GM19455 (cell line): ENCODE data around the gene FBXL15.

ENCODE experiments used
- ATAC-seq: cut with Tn5 transposase; IDR thresholded peaks from one replicate; pipeline ENCODE4 v1.9.1; 2021; ENCODE audit not compliant: unreplicated experiment

FBXL15 gene, protein sequence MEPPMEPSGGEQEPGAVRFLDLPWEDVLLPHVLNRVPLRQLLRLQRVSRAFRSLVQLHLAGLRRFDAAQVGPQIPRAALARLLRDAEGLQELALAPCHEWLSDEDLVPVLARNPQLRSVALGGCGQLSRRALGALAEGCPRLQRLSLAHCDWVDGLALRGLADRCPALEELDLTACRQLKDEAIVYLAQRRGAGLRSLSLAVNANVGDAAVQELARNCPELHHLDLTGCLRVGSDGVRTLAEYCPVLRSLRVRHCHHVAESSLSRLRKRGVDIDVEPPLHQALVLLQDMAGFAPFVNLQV

DNA sequence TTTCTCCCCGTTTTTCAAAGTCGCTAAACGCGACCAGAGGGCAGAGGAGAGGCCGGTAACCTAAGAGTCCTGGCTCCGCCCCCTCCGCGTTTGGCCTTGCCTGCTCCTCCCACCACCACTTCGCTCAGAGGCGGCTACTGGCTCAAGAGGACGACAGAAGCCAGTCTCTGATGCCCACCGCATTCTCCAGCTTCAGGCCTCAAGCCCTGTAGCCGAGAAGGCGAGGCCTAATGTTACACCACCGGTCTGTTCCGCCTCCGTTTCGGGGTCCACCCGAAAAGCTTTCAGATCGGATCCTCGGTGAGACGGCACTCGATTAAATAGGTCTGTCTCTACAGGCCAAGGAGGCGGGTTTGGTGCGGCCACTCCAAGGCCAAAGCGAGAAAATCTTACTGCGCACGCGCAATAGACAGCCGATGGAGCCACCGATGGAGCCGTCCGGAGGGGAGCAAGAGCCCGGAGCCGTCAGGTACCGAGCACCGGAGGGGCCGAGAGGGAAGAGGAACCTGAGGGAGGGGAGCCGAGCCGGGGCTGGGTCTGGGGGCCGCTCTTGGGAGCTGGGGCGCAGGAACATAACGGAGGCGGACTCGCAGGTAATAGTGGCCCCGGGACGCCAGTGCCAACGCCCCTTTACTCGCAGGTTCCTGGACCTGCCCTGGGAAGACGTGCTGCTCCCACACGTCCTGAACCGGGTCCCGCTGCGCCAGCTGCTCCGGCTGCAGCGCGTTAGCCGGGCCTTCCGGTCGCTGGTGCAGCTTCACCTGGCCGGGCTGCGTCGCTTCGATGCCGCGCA lies at the start of gene FBXL15:
TSS of gene FBXL15 (plus strand) at position 123 of the 793 bp plus-strand sequence. CDS start at position 417, 294 bp downstream.
- peak; percentile 80 for ATAC-seq

DNA sequence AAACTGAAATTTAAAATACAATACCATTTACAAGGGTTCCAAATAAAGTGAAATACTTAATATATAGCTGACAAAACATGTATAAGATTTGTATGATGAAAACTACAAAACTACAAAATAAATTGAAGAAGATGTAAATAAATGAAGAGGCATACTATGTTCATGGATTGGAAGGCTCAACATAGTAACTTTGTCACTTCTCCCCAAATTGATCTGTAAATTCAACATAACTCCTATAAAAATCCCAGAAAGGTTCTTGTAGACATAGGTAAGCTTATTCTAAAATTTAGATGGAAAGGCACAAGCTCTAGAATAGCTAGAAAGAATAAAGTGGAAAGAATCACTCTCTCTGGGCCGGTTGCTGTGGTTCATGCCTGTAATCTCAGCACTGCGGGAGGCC lies 49.3 kb upstream of the FBXL15 start:
- no peak for ATAC-seq

DNA sequence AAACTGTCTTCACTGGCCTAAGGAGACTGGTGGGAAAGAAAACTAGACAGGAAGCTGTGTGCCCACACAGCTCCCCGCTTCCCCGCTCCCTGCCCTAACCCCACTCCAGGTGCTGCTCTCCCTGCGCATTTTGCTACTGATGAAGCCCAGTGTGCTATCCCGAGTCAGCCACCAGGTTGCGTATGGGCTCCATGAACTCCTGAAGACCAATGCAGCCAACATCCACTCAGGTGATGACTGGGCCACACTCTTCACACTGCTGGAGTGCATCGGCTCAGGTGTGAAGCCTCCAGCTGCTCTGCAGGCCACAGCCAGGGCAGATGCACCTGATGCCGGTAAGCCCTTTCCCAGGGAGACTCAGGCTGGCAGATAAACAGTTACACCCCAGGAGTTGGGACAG lies 45.4 kb upstream of the FBXL15 start:
- ATAC-seq, result no peak

DNA sequence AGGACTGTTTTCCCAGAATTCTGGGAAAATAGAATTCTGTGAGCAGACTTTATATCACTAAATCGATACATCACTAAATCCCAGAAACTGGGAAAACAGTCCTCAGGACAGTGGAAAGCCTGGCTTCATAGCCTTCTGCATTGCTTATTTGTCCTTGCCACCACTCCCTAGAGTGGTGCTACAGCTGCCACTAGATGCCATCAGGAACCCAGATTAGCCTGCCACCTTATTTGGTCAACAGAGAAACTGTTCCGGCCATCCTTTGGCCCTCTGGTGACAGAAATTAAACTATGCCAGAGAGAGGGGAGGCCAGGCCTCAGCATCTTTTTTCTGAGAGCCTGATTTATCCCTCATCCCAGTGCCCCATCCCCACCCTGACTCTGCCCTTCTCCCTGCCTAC lies 44.8 kb upstream of the FBXL15 start:
- no peak for ATAC-seq

DNA sequence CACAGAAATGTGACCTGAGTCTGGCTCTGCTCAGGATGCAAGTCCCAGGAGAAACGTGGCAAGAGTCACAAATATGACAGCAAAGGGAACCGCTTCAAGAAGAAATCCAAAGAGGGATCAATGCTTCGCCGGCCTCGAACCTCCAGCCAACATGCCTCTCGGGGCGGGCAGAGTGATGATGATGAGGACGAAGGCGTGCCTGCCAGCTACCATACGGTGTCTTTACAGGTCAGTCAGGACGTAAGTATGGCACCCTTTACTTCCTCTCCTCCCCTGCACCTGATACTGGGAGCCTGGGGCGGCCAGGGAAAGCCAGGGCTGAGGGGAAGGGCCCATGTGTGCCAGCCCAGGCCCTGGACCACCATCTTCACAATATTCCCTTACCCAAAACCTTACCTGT lies 43.7 kb upstream of the FBXL15 start:
- no peak for ATAC-seq

DNA sequence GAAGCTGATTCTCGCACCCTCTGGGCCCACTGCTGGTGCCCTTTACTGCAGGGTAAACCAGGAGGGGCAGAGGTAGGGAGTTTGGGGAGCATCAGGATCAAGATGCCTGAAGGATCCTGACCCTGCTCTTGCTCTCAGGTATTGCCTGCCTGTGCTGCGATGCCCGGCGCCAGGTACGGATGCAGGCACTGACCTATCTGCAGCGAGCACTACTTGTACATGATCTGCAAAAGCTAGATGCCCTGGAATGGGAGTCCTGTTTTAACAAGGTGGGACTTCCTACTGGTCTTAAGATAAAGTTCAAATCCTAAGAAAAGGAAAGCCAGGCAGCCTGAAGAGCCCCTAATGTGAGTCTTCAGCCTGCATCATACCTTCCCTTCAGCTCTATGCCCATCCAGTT lies 41.3 kb upstream of the FBXL15 start:
- ATAC-seq, result no peak

DNA sequence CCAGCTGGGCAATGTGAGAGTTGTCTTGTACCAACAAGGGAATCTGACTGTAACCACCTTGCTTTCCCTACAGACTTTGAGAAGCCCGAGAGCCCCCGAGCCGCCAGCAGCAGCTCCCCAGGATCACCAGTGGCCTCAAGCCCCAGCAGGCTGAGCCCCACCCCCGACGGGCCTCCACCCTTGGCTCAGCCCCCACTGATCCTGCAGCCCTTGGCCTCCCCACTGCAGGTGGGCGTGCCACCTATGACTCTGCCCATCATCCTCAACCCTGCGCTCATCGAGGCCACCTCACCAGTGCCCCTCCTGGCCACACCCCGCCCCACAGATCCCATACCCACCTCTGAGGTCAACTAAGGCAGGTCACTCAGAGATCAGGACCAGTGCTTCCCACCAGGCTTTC lies 38.7 kb upstream of the FBXL15 start:
- no peak for ATAC-seq

DNA sequence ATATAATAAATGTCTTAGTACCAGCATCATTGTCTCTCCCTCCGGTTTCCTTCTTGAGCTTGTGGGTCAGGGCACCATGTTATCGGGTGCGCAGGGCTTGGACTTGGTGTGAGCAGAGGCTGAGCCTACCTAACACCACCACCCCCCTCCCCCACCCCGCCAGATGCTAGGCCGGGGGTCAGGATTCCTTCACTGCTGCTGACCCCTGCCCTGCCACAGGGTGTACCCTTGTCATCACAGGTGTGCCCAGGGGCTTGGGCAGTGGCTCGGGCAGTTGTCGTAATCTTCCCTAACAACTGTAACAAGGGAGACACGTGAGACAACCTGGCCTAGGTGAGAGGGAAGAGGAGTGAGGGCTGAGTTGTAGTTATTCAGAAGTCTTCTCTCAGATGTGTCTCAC lies 37.8 kb upstream of the FBXL15 start:
- ATAC-seq, result no peak

DNA sequence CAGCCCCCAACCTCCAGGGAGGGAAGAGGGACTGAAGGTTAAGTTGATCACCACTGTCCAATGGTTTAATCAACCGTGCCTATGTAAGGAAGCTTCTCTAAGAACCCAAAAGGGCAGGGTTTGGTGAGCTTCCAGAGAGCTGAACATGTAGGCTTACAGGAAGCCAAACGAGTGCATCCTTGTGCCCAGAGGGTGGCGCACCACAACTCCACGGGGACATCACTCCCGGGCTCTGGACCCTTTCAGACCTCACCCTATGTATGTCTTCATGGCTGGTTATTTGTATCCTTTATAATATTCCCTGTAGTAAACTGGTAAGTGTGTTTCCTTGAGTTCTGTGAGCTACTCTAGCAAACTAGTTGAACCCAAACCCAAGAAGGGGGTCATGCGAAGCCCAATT lies 36.6 kb upstream of the FBXL15 start:
- ATAC-seq, result no peak

DNA sequence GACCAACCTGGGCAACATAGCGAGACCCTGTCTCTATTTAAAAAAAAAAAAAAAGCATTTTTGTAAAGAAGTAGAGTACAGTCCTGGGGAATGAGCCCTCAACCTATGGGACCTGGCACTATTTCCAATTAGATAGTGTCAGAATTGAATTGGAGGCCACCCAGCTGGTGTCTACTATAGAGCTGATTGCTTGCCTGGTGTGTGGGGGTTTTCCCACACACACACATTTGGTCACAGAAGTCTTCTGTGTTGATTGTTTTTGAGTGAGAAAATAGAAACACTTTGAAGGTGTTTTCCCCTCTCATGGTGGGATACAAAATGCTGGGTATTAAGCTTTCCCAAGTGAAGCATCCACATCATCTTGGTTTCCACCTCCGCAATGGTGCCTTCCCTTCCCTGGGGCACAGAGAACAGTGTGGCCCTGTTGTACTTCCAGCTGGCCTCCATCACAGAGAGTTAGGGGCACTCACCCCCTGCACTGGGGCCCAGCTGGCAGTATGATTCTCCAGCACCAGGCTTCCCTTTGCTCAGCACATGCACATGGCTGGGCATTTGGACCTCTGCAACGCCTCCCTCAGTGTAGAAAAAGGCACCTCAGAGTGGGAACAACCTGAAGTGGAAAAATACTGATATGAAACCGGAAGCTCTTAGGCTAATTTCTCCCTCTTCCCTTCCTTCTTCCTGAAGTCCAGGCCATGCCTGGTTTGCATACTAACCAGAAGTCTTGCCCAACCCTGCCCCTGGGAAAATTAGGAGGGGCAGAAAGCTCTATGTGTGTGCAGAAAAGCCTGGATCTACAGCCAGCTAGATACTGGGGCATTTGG lies 35.8 kb upstream of the FBXL15 start:
- ATAC-seq, result no peak

DNA sequence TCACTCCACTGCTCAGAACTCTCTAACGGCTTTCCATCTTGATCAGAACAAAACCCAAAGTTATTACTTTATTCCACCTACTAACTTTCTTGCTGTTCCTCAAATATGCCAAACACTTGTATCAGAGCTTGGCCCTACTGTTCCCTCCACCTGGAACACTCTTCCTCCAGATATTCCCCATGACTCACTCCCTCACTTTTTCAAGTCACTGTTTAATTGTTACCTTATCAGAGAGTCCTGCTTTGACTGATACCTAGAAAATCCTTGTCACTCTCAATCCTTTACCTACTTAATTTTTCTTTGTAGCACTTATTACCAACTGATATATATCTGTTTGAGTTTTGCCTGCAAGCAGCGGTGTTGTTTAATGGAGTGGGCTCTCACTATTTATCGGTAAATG lies 30.7 kb upstream of the FBXL15 start:
- ATAC-seq, result no peak

DNA sequence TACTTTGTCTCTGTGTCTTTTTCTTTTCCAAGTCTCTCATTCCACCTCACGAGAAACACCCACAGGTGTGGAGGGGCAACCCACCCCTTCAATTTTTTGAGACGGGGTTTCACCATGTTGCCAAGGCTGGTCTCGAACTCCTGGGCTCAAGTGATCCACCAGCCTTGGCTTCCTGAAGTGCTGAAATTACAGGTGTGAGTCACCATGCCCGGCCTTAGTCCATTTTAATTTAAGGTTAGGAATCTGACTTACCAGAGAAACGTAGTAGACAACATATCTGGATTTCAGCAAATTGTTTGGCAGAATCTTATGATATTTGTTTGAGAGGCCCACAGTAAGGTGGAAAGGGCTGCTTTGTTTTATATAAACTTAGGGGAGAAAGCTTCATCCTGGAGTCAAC lies 28.3 kb upstream of the FBXL15 start:
- no peak for ATAC-seq

DNA sequence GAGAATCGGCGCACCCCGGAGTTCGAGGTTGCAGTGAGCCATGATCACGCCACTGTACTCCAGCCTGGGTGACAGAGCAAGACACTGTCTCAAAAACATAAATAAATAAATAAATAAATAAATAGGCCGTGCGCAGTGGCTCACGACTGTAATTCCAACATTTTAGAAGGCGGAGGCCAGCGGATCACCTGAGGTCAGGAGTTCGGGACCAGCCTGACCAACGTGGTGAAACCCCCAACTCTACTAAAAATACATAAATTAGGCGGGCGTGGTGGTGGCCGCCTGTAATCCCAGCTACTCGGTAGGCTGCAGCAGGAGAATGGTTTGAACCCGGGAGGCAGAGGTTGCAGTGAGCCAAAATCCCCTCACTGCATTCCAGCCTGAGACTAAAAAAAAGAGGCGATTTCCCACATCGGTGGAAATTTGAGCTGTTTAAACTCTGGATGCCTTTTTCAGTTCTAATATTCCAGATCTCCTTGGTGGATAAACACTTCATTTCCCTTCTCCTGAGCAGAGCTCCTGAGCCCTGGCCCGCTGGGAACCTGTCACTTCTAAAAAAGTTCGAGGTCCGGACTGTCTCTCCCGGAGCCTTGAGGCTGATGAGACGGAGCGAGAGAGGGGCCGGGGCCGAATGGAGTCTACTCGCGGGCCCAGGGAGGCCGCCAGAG lies 27.1 kb upstream of the FBXL15 start:
- ATAC-seq, result no peak

DNA sequence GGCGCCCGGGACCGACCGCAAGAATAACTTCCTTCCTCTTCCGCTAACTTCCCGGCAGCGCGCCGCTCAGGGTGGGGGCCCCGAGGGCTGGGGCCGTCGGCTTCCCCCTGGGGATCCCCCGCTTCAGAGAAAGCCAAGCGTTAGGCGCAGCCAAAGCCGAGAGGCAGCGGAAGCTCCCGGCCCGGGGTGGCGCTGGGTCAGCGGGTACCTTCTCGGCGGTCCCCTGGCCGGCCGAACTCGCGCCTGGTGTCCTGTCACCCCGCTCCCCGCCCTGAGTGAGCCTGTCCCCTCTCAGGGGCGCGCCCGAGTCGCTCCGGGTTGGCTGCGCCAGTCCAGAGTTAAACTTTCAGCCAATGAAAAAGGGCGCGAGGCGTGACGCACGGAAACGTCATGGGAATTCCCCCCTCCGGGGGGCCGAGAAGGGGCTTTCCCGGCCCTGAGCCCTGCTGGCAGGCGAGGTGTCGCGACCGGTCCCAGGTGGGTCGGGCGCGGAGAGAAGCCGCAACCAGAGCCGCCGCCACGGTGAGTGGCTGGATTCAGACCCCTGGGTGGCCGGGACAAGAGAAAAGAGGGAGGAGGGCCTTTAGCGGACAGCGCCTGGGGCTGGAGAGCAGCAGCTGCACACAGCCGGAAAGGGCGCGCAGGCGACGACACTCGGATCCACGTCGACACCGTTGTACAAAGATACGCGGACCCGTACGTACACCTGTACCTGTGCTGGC lies 26.4 kb upstream of the FBXL15 start:
- peak; percentile 82 for ATAC-seq

DNA sequence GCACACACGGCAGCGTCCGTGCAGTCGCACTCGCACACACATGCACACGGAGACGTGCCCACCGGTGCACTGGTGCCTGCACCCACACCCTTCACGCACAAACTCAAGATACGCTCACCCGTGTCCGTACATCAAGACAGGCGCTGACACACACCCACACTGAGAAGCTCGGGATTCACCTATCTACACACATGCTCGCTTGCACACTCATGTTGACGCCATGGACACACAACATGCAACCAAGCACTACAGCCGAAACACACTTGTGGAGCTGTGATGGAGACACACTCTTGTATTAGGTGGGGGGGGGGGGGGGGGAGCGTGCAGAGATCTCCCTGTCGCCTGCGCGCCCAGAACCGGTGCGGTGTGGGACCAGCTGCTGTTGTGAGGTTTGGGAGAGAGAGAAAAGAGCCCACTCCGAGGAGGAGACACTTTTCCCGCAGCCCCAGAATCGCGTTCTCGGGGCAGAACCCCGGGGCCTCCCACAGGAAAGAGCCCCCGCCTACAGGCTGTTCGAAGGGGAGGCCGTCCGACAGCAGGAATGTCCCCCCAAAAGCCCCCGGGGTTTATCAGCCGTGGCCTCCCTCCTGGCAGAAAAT lies 25.7 kb upstream of the FBXL15 start:
- peak; percentile 1 for ATAC-seq

DNA sequence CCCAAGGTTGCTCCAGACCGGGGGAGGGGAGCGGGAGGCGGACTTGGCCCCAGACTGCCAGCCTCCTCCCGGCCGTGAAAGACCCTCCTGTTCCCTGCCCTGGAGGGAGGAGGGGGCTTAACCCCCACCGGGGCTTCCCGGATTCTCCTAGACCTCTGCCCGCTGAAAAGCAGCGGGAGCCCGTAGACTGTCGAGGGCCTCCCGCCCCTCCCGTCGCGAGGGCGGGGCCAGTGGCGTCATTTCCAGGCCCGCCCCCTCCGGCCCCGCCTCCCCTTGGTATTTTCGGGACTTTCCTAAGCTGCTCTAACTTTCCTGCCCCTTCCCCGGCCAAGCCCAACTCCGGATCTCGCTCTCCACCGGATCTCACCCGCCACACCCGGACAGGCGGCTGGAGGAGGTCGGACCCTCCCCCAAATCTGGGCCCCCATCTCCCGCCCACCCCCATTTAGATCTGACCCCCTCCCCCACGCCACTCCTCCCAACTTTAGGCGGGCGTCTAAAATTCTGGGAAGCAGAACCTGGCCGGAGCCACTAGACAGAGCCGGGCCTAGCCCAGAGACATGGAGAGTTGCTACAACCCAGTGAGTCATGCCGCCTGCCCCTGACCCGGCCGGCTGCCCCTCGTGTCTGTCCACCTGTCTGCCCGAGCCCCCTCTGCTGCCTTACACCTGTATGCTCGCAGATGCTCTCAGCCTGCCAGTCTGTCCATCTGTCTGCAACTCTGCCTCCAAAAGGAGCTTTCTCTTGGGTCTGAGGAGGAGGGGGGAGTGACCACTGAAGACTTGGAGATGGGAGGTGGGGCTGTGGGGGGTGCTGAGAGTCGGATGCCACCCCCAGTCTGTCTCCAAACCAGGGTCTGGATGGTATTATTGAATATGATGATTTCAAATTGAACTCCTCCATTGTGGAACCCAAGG lies 25.0 kb upstream of the FBXL15 start, which contains the start of gene NFKB2:
TSS of gene NFKB2 (plus strand) at position 306 of the 917 bp plus-strand sequence. CDS start at position 561, 255 bp downstream.
- peak; percentile 31 for ATAC-seq

DNA sequence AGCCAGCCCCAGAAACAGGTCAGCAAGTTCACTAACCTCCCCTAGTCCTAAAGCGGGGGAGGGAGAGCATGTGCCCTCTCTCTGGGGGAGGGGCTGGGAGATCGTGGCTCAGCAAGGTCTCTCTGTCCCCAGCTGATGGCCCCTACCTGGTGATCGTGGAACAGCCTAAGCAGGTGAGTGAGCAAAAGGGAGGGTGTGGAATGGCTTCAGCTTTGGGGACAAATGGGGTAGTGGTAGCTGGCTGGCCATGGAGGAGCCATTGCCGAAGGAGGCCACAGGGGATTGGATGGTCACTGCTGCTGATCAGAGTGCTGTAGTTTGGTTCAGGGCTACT lies 24.4 kb upstream of the FBXL15 start:
- ATAC-seq, result no peak

DNA sequence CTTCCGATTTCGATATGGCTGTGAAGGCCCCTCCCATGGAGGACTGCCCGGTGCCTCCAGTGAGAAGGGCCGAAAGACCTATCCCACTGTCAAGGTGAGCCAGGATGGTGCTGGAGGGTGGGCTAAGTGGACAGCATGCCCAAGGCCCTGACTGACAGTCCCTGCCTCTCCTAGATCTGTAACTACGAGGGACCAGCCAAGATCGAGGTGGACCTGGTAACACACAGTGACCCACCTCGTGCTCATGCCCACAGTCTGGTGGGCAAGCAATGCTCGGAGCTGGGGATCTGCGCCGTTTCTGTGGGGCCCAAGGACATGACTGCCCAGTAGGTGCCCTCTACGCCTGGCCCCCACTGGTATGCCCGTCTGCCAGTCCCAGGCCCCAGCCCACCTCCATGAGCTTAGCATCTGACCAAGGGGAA lies 23.9 kb upstream of the FBXL15 start:
- ATAC-seq, result no peak
